Esophagus muscularis mucosa (tissue), 4 donors: Measurements from ENCODE around the gene DNAJA2. TPM values are rescaled to one million over a fixed set of nuclear protein-coding genes. Genes with fewer than 3 reads are reported as not detected.
"Not testable (repeated sequence)": the region's sequence is repeated elsewhere in the genome, so short reads cannot be mapped to it uniquely, and the experiment has no call there.

Source experiments
- DNase-seq: peaks from one replicate; pipeline ENCODE4 v3.0.0-alpha.2; 2017; ENCODE audit errors: extremely low spot score
- H3K27ac ChIP-seq, 4 donors: fragments of 200-600 bp; sonication (generic); replicated peaks in 1 of 4; 1 replicate in 3 of 4; 2 replicates in 1 of 4; pipeline ENCODE4 v1.5.1; 2016 to 2019; ENCODE audit warnings: mild to moderate bottlenecking in 1 of 4
- H3K27me3 ChIP-seq, 4 donors: fragments of 200-600 bp; sonication (generic); one replicate each; pipeline versions ENCODE4 v1.5.1 to v1.6.0; 2016 to 2019
- H3K36me3 ChIP-seq, 4 donors: fragments of 200-600 bp; sonication (generic); one replicate each; pipeline ENCODE4 v1.5.1; 2016 to 2019
- H3K4me1 ChIP-seq, 4 donors: fragments of 200-600 bp; sonication (generic); one replicate each; pipeline ENCODE4 v1.5.1; 2016 to 2019
- H3K4me3 ChIP-seq, 4 donors: fragments of 200-600 bp; sonication (generic); 1 replicate in 2 of 4; 2 replicates in 2 of 4; pipeline ENCODE4 v1.5.1; 2016 to 2019; ENCODE audit warnings: mild to moderate bottlenecking in 4 of 4, moderate library complexity in 1 of 4
- H3K9me3 ChIP-seq, 4 donors: fragments of 200-600 bp; sonication (generic); 1 replicate in 3 of 4; 2 replicates in 1 of 4; pipeline ENCODE4 v1.5.1; 2016 to 2019
- CTCF ChIP-seq, 3 experiments: fragments of 200-600 bp in 2 of 3; fragments of 450-650 bp in 1 of 3; sonication (generic) in 2 of 3; IDR thresholded peaks; one replicate each; pipeline ENCODE4 v1.5.1; 2017 to 2019; ENCODE audit warnings: antibody characterized with exemption in 3 of 3, mild to moderate bottlenecking in 2 of 3, moderate library complexity in 1 of 3
- EP300 ChIP-seq: sonication (generic); formaldehyde crosslinking; IDR thresholded peaks from one replicate; pipeline ENCODE4 v1.6.1; 2017; ENCODE audit warnings: antibody characterized with exemption
- POLR2A ChIP-seq: fragments of 450-650 bp; IDR thresholded peaks from one replicate; pipeline ENCODE4 v1.6.1; 2017; ENCODE audit warnings: antibody characterized with exemption, moderate library complexity, mild to moderate bottlenecking, low read depth
- POLR2AphosphoS5 ChIP-seq, 2 donors: sonication (generic); formaldehyde crosslinking; IDR thresholded peaks; one replicate each; pipeline ENCODE4 v1.6.1; 2017; ENCODE audit warnings: antibody characterized with exemption in 2 of 2
- WGBS: methylation state at CpG from one replicate; pipeline ENCODE4 v1.1.5; 2018; 5-methylcytosine and 5-hydroxymethylcytosine counted together
- intact Hi-C: fragments of 100-400 bp; cut with DNase I; formaldehyde crosslinking; loops from one replicate; pipeline ENCODE4 v1.15.1; 2023
- total RNA-seq, 4 donors: library from RNA; depleted of rRNA; stranded (reverse); fragments of >200 nt; gene quantifications; one replicate each; pipeline versions ENCODE4 v1.1.0 to v1.2.1, GENCODE V29; 2016

DNAJA2 gene
- total RNA-seq, 4 donors from 2014 or later = 48.4 to 68.2 (median 56.0) TPM

GRCh38 chr16:46948548-46949166, 24.8 kb downstream of the DNAJA2 start:
- no peak for DNase-seq
- intact Hi-C loops = loop anchor here (5.0 kb wide), 1 partner anchor 1209 kb away; the partner anchor contains the start of gene ABCC12
- Histone ChIP-seq H3K9me3 (no peaks in the 10 kb centered on the region), H3K4me1 (no peaks in the 10 kb centered on the region), H3K36me3 (no peaks in the 10 kb centered on the region), H3K4me3 (no peak overlapping the region), H3K27me3 (no peaks in the 10 kb centered on the region), H3K27ac (no peak overlapping the region)
- no peak for TF ChIP-seq POLR2AphosphoS5 (IDR thresholded peaks at IDR 0.05)
- TF ChIP-seq POLR2A = no peak
- no peak for TF ChIP-seq EP300
- TF ChIP-seq CTCF (IDR thresholded peaks at IDR 0.05) = no peak
- 93% methylated on average over 4 of the region's 4 CpGs for WGBS

DNA sequence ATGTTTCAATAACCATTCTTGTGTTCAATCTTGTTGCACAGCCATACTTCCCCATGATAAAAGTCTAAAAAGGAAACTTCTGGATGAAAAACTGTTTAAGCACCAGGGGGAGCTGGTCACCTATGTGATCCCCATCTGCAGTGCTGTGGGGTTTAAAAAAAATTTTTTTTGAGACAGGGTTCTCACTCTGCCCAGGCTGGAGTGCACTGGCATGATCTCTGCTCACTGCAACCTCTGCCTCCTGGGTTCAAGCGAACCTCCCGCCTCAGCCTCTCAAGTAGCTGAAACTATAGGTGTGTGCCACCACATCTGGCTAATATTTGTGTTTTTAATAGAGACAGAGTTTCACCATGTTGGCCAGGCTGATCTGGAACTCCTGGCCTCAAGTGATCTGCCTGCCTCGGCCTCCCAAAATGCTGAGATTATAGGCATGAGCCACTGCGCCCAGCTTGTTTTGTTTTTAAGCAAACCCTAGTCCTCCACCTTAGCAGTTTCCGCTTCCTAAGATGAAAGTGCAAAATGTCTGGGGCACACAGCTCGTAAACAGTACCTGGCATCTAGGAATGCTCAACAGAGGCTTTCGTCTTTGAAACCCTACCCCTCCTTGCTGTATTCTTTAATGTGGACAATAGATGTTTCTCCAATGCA, 25.4 kb downstream of the DNAJA2 start:
- Histone ChIP-seq H3K36me3 (no peaks in the 10 kb centered on the region), H3K27me3 (no peaks in the 10 kb centered on the region), H3K4me3 (no peak overlapping the region), H3K27ac (no peak overlapping the region), H3K9me3 (no peaks in the 10 kb centered on the region), H3K4me1 (no peaks in the 10 kb centered on the region)
- 94% methylated on average over 7 of the region's 7 CpGs for WGBS
- TF ChIP-seq EP300 = no peak
- TF ChIP-seq CTCF (IDR thresholded peaks at IDR 0.05) = peak; percentile 19 to 40 (median 26)
- intact Hi-C loops = loop anchor here (5.0 kb wide), 1 partner anchor 1209 kb away; the partner anchor contains the start of gene ABCC12
- no peak for DNase-seq

DNA sequence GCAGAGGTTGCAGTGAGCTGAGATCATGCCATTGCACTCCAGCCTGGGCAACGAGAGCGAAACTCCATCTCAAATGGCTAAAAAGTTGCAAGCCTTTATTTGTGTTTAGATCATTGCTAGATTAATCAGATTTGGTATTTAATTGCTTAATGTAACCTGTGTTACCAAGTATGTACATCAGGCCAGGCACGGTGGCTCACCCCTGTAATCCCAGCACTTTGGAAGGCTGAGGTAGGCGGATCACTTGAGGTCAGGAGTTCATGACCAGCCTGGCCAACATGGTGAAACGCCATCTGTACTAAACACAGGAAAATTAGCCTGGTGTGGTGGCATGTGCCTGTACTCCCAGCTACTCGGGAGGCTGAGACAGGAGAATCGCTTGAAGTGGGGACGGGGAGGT, 28.8 kb downstream of the DNAJA2 start:
- WGBS = 89% methylated on average over 8 of the region's 8 CpGs
- not testable (repeated sequence) for H3K4me3 ChIP-seq, H3K4me1 ChIP-seq, H3K36me3 ChIP-seq, H3K9me3 ChIP-seq, H3K27me3 ChIP-seq, DNase-seq, H3K27ac ChIP-seq
- intact Hi-C loops = loop anchor here (5.0 kb wide), 1 partner anchor 1213 kb away; the partner anchor contains the start of gene ABCC12

DNA sequence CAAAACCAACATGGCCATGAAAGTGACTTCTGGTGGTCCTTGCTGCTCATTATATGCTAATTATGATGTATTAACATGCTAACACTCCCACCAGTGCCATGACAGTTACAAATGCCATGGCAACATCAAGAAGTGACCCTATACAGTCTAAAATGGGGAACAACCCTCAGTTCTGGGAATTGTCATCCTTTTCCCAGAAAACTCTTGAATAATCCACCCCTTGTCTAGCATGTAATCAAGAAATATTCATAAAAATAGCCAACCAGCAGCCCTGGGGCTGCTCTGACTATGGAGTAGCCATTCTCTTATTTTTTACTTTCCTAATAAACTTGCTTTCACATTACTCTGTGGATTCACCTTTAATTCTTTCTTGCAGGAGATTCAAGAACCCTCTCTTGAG, 35.9 kb downstream of the DNAJA2 start:
- H3K36me3 ChIP-seq = no peaks in the 10 kb centered on the region
- H3K9me3 ChIP-seq = no peaks in the 10 kb centered on the region
- DNase-seq = no peak
- H3K27me3 ChIP-seq = no peaks in the 10 kb centered on the region
- no peaks in the 10 kb centered on the region for H3K4me1 ChIP-seq
- TF ChIP-seq POLR2AphosphoS5 (IDR thresholded peaks at IDR 0.05) (no peak), CTCF (IDR thresholded peaks at IDR 0.05) (no peak), POLR2A (no peak), EP300 (no peak)
- H3K4me3 ChIP-seq = no peak overlapping the region
- intact Hi-C loops = no loop called here
- H3K27ac ChIP-seq = no peak overlapping the region

DNA sequence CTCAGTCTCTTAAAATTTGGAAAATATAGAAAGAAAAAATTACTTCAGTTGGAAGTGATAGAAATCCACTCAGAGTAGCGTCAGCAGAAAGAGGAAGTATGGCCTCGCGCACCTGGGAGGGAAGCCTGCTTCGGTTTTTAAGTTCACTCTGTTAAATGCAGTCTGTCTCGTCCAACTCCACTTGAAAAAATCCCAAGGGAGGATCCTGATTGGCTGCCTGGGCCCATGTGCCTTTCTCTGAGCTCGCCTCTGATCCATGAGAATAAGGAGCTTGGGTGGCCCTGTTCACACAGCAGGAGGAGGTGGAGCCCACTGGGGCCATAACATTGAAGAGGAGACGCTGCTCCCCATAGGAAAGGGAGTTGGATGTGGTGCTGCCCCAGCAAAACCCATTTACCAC, 40.7 kb downstream of the DNAJA2 start:
- no peak overlapping the region for H3K27ac ChIP-seq
- 61% methylated on average over 7 of the region's 7 CpGs for WGBS

More for the DNA sequence above, 40.7 kb downstream of the DNAJA2 start:
- DNase-seq = no peak
- H3K9me3 ChIP-seq = no peaks in the 10 kb centered on the region
- peaks cover 0 to 8% (median 6%) of the 10 kb centered on the region in 4 donors for H3K4me1 ChIP-seq
- intact Hi-C loops = no loop called here
- H3K4me3 ChIP-seq = no peak overlapping the region
- H3K36me3 ChIP-seq = peaks cover 0 to 11% (median 2%) of the 10 kb centered on the region in 4 donors
- TF ChIP-seq POLR2AphosphoS5 (IDR thresholded peaks at IDR 0.05) = no peak
- no peak for TF ChIP-seq EP300
- no peak for TF ChIP-seq CTCF (IDR thresholded peaks at IDR 0.05)
- no peak for TF ChIP-seq POLR2A
- no peaks in the 10 kb centered on the region for H3K27me3 ChIP-seq
